Spleen (tissue), 11 donors: ENCODE results near the gene STEAP2. TPM values are rescaled to one million over a fixed set of nuclear protein-coding genes. Genes with fewer than 3 reads are reported as not detected.
A peak's percentile ranks its signal among the peaks of the same experiment; 100 is the strongest.

ENCODE experiments used
- DNase-seq: peaks from one replicate; pipeline ENCODE4 v3.0.0-alpha.2; 2020
- H3K27ac ChIP-seq, 8 donors: fragments of 200-600 bp; sonication (generic) in 7 of 8; 1 replicate in 4 of 8; 2 replicates in 4 of 8; pipeline versions ENCODE4 v1.5.0 to v1.8.0; 2016 to 2021; ENCODE audit warnings: inconsistent platforms in 4 of 8, mild to moderate bottlenecking in 4 of 8, moderate library complexity in 1 of 8
- H3K27me3 ChIP-seq, 7 donors: fragments of 200-600 bp; sonication (generic) in 6 of 7; replicated peaks in 1 of 7; 1 replicate in 4 of 7; 2 replicates in 3 of 7; pipeline versions ENCODE4 v1.5.0 to v1.8.0; 2016 to 2021; ENCODE audit warnings: inconsistent platforms in 3 of 7, mild to moderate bottlenecking in 1 of 7
- H3K36me3 ChIP-seq, 6 donors: fragments of 200-600 bp; sonication (generic) in 5 of 6; 1 replicate in 4 of 6; 2 replicates in 2 of 6; pipeline versions ENCODE4 v1.5.0 to v1.8.0; 2016 to 2021; ENCODE audit warnings: inconsistent platforms in 2 of 6
- H3K4me1 ChIP-seq, 6 donors: fragments of 200-600 bp; sonication (generic) in 5 of 6; 1 replicate in 3 of 6; 2 replicates in 3 of 6; pipeline versions ENCODE4 v1.5.0 to v1.8.0; 2016 to 2021; ENCODE audit warnings: inconsistent platforms in 3 of 6
- H3K4me3 ChIP-seq, 8 donors: fragments of 200-600 bp; sonication (generic) in 7 of 8; 1 replicate in 4 of 8; 2 replicates in 4 of 8; pipeline versions ENCODE4 v1.5.0 to v1.8.0; 2016 to 2021; ENCODE audit warnings: inconsistent platforms in 4 of 8, mild to moderate bottlenecking in 4 of 8, moderate library complexity in 2 of 8
- H3K9me3 ChIP-seq, 8 donors: fragments of 200-600 bp; sonication (generic) in 7 of 8; 1 replicate in 4 of 8; 2 replicates in 4 of 8; pipeline versions ENCODE4 v1.5.0 to v1.8.0; 2016 to 2021; ENCODE audit warnings: inconsistent platforms in 4 of 8
- CTCF ChIP-seq, 11 experiments: fragments of 200-600 bp in 7 of 11; fragments of 450-650 bp in 4 of 11; sonication (generic) in 4 of 11; IDR thresholded peaks in 8 of 11; conservative IDR thresholded peaks in 3 of 11; 1 replicate in 7 of 11; 2 replicates in 4 of 11; pipeline versions ENCODE4 v1.4.0 to v1.8.0; 2016 to 2021; ENCODE audit warnings: antibody characterized with exemption in 11 of 11, inconsistent platforms in 4 of 11, mild to moderate bottlenecking in 1 of 11
- POLR2A ChIP-seq, 3 donors: fragments of 450-650 bp; IDR thresholded peaks; one replicate each; pipeline ENCODE4 v1.5.1; 2017; ENCODE audit warnings: antibody characterized with exemption in 3 of 3, mild to moderate bottlenecking in 1 of 3
- POLR2AphosphoS5 ChIP-seq, 3 donors: sonication (generic); formaldehyde crosslinking; IDR thresholded peaks; one replicate each; pipeline ENCODE4 v1.5.1; 2017; ENCODE audit warnings: antibody characterized with exemption in 3 of 3
- WGBS, 5 donors: extraction: QIAGEN DNeasy Blood & Tissue Kit in 3 of 5; methylation state at CpG; one replicate each; pipeline versions ENCODE4 v1.1.5 to v1.1.7; 2013 to 2018; 5-methylcytosine and 5-hydroxymethylcytosine counted together
- intact Hi-C: fragments of 100-400 bp; cut with DNase I; formaldehyde crosslinking; loops from one replicate; pipeline ENCODE4 v1.15.0; 2023; ENCODE audit warnings: low total_unique reads
- polyA plus RNA-seq, 3 donors: library from polyadenylated mRNA; stranded (reverse); fragments of 200-250 nt; gene quantifications; one replicate each; pipeline ENCODE4 v1.2.1, GENCODE V29; 2013
- total RNA-seq, 7 donors: library from RNA; depleted of rRNA in 3 of 7; stranded (reverse); fragments of >200 nt in 3 of 7; fragmentation: NEBNext Ultra II Directional in 4 of 7; extraction: Animal tissue kit (Norgen Biotek cat#: 25700) in 4 of 7; gene quantifications; one replicate each; pipeline versions ENCODE4 v1.1.0 to v1.2.1, GENCODE V29; 2016 to 2021
- donor health status: healthy with polysubstance abuse.
- donor health status: DM: no; HTN: no; CAD: no; lungs with moderate emphysema.
- donor health status: DM: no; HTN: no; CAD: no.
- donor health status: Bipolar disorder and iron deficiency.
- donor health status: healthy.
- donor health status: DM: no; HTN: no; CAD: no.
- donor health status: DM: yes; HTN: yes; CAD: no.

Gene STEAP2
- total and polyA plus RNA-seq, 10 donors, result 0.65 to 15.8 (median 5.5) TPM

GRCh38 chr7:90173127-90173844 lies 38.3 kb upstream of the STEAP2 start:
- WGBS, 5 donors, result 87 to 96% (median 93%) methylated on average over 4 of the region's 4 CpGs
- no peak for DNase-seq
- H3K4me3 ChIP-seq, result no peak overlapping the region
- H3K4me1 ChIP-seq, result no peaks in the 10 kb centered on the region
- H3K36me3 ChIP-seq, result no peaks in the 10 kb centered on the region
- intact Hi-C loops, result no loop called here
- H3K27ac ChIP-seq, result no peak overlapping the region
- H3K9me3 ChIP-seq, result peaks cover 0 to 29% (median 10%) of the 10 kb centered on the region in 8 donors
- peaks cover 0 to 3% (median 0%) of the 10 kb centered on the region in 7 donors for H3K27me3 ChIP-seq
- TF ChIP-seq POLR2A (IDR thresholded peaks at IDR 0.05) (no peak), CTCF (IDR thresholded peaks at IDR 0.05 in 8 of 11, conservative IDR thresholded peaks at IDR 0.05 in 3 of 11) (no peak)

DNA sequence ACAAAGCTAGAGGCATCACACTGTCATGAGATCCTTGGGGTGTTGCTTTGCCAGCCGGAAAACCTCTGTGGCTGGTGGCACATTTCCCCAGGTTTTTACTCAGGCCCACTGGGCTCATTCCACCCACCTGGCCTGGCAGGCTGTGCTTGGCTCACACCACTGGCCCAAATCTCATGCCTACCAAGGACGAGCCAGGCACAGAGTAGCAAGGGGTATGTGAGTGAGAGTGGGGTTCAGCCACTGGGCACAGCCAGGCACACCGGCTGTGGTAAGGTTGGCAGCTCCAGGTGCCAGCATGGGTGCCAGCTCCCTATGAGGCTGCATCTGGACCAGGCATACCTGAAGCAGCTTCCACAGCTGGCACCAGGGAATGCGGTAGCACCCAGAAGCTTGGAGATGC lies 35.9 kb upstream of the STEAP2 start:
- H3K36me3 ChIP-seq, result no peaks in the 10 kb centered on the region
- no peak overlapping the region for H3K4me3 ChIP-seq
- no peak for DNase-seq
- H3K27ac ChIP-seq, result no peak overlapping the region
- TF ChIP-seq CTCF (IDR thresholded peaks at IDR 0.05 in 8 of 11, conservative IDR thresholded peaks at IDR 0.05 in 3 of 11) (no peak), POLR2AphosphoS5 (IDR thresholded peaks at IDR 0.05) (no peak), POLR2A (IDR thresholded peaks at IDR 0.05) (no peak)
- H3K27me3 ChIP-seq, result peaks cover 0 to 3% (median 0%) of the 10 kb centered on the region in 7 donors
- H3K4me1 ChIP-seq, result peaks cover 0 to 20% (median 4%) of the 10 kb centered on the region in 6 donors
- WGBS, 5 donors, result 69 to 97% (median 91%) methylated on average over 2 to 4 of the region's 4 CpGs
- peaks cover 0 to 15% (median 5%) of the 10 kb centered on the region in 8 donors for H3K9me3 ChIP-seq
- intact Hi-C loops, result no loop called here

- intact Hi-C loops, result no loop called here
- Histone ChIP-seq H3K27ac (no peak overlapping the region), H3K27me3 (peaks cover 0 to 3% (median 0%) of the 10 kb centered on the region in 7 donors), H3K4me3 (no peak overlapping the region), H3K4me1 (peaks cover 0 to 20% (median 4%) of the 10 kb centered on the region in 6 donors), H3K9me3 (peaks cover 0 to 14% (median 5%) of the 10 kb centered on the region in 8 donors), H3K36me3 (no peaks in the 10 kb centered on the region)
- DNase-seq, result no peak
- TF ChIP-seq CTCF (IDR thresholded peaks at IDR 0.05 in 8 of 11, conservative IDR thresholded peaks at IDR 0.05 in 3 of 11) (no peak), POLR2AphosphoS5 (IDR thresholded peaks at IDR 0.05) (no peak), POLR2A (IDR thresholded peaks at IDR 0.05) (no peak)
- WGBS, 5 donors, result 88 to 100% (median 96%) methylated on average over 1 of the region's 1 CpG
These were observed 35.3 kb upstream of the STEAP2 start for GRCh38 chr7:90176195-90176594.

- peaks cover 0 to 14% (median 5%) of the 10 kb centered on the region in 8 donors for H3K9me3 ChIP-seq
- H3K4me1 ChIP-seq, result peaks cover 0 to 20% (median 4%) of the 10 kb centered on the region in 6 donors
- WGBS, 5 donors, result 94 to 97% (median 96%) methylated on average over 2 of the region's 2 CpGs
- H3K36me3 ChIP-seq, result no peaks in the 10 kb centered on the region
- intact Hi-C loops, result no loop called here
- TF ChIP-seq POLR2A (IDR thresholded peaks at IDR 0.05) (no peak), CTCF (IDR thresholded peaks at IDR 0.05 in 8 of 11, conservative IDR thresholded peaks at IDR 0.05 in 3 of 11) (no peak), POLR2AphosphoS5 (IDR thresholded peaks at IDR 0.05) (no peak)
- no peak for DNase-seq
- H3K27ac ChIP-seq, result peak overlapping the region in 7 of 8 donors; percentile 6 to 77 (median 72)
- no peak overlapping the region for H3K4me3 ChIP-seq
- H3K27me3 ChIP-seq, result no peaks in the 10 kb centered on the region
These were observed 33.4 kb upstream of the STEAP2 start for GRCh38 chr7:90178166-90178565.
